GM12872 (cell line): ENCODE results near the gene ADIPOR2.

Source experiments
- CTCF ChIP-seq: IDR thresholded peaks from 3 replicates; pipeline ENCODE4 v1.5.1; 2011; ENCODE audit warnings: low read depth, mild to moderate bottlenecking, low read length, moderate library complexity; ENCODE audit not compliant: insufficient read depth

Gene ADIPOR2

DNA sequence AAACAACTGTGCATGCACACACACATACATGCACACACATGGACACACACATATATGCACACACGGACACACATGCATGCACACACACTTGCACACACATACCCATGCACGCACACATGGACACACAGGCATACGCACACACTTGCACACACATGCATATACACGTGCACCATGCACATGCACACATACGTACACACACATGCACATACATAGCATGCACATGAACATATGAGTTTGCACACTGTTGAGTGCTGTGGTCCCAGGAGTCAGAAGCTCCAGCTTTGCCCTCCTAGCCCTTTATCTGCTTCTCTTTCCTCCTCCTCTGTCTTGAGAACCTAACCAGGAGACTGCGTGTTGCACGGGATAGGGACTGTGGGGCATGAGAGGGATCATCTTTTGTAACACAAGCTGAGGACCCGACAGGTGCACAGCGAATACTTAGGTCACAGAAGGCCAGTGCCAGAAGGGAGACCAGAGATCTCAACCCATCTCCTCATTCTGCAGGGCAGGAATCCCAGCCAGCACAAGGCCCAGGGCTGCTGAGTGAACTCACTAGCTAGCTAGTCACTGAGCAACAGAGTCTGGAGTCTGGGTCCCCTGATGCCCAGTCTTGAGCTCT, 126.0 kb downstream of the ADIPOR2 start:
- TF ChIP-seq CTCF = no peak

DNA sequence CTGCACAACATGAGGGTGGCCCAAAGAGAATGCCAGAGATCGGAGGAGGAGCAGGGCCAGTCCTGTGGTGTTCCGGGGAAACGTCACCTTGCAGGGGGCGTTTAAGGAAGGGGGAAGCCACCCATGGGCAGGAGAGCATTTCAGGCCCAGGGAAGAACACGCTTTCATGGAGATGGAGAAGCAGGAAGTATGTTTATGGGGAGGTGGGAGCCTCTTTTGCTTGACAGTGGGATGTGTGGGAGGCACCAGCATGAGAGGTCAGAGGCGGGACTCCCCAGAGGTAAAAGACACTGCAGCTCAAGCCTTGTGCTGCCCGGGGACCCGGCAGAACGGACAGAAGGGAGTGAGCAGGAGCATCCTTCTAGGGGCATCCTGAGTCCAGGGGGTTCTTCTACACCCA, 128.2 kb downstream of the ADIPOR2 start:
- TF ChIP-seq CTCF = no peak

GRCh38 chr12:1819571-1819970, 128.7 kb downstream of the ADIPOR2 start:
- no peak for TF ChIP-seq CTCF

DNA sequence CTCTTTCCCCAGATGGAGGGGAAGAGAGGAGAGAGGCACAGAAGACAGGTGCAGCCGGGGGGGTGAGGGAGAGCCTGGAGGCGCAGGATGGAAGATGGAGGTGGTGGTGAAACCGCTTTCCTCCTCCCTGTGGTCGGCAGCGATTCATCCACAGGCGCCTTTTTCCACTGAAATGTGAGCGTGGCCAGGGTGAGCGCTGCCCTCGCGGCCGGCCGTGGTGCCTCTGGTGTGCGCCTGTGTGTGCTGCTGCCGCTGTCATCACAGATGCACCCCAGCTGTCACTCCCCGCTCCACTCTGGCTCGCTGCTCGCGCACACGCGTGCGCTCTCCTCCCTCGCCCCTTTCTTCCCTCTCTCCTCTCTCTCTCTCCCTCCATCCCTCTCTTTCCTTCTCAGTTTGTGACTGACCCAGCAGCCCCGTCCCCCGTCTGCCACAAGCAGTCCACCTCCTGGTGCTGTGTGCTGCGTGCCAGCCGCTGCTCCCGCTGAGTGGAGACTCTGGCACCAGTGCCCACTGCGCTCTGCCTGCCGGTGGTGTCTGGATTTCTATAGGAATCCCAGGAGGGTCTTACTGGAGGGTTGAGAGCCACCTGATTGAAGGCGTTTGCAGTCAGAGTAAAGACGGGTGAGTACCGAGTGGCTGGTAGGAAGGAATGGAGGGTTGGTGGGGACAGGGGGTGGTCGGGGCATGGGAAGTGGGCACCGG, 129.5 kb downstream of the ADIPOR2 start, which contains the start of gene LRTM2:
LRTM2 (plus strand) TSS at position 375 of the 705 bp plus-strand sequence. CDS start 7,584 bp downstream, outside the sequence.
- no peak for TF ChIP-seq CTCF

GRCh38 chr12:1820896-1821291, 130.0 kb downstream of the ADIPOR2 start:
- no peak for TF ChIP-seq CTCF

GRCh38 chr12:1821805-1822204, 130.9 kb downstream of the ADIPOR2 start:
- no peak for TF ChIP-seq CTCF

GRCh38 chr12:1822699-1823098, 131.8 kb downstream of the ADIPOR2 start:
- no peak for TF ChIP-seq CTCF
